Measurements from ENCODE around the gene FGF22.

- TF ChIP-seq CTCF (IDR thresholded peaks at IDR 0.05; ENCODE audit: borderline replicate concordance, extremely low read depth, low read length, poor library complexity, severe bottlenecking) (no peak), EZH2 (IDR thresholded peaks at IDR 0.05; ENCODE audit: borderline replicate concordance, low read depth, low read length, severe bottlenecking) (no peak)
Observed at GRCh38 chr19:610801-611480, 28.7 kb upstream of the FGF22 start.
